ENCODE measurements around the gene PRADC1.

PRADC1 gene

DNA sequence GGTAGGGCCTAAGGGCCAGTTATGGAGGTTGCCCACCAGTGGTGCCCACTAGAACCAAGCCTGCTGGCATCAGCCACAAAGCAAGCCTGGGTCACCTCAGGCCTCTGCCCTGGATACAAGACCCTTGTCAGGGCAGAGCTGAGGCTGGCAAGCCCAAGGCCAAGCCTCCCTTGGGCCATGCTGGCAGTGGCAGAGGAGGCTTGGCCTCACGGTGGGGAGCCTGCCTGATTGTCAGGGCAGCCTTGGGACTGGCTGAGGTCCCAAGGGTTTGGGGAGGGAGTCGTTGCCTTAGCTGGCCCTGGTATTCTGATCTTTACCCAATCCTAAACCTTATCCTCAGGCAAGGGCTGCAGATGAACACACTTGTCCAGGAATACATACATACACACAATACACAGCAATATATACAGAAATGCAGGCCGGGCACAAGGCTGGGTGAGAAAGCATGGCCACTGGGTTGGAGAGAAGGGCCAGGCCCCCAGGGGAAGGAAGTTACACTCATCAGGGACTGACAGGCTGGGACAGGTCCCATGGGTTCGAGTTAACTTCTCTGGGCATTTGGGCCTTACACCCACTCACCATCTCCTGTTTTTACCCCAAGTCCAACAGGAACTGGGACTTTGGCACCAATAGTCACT lies 22.1 kb upstream of the PRADC1 start:
- DNase-seq (ENCODE audit: low spot score): no peak
- in situ Hi-C loops (cut with MboI; ENCODE audit: low pct_unique_long_range_greater_than_20kb, low sequenced_read_pairs, unreplicated experiment): no loop called here
- no peak for TF ChIP-seq CTCF (IDR thresholded peaks at IDR 0.05; ENCODE audit: extremely low read depth, insufficient read depth, missing control alignments)

- TF ChIP-seq CTCF (IDR thresholded peaks at IDR 0.05; ENCODE audit: extremely low read depth, insufficient read depth, missing control alignments): no peak
- in situ Hi-C loops (cut with MboI; ENCODE audit: low pct_unique_long_range_greater_than_20kb, low sequenced_read_pairs, unreplicated experiment): no loop called here
- DNase-seq (ENCODE audit: low spot score): no peak
Measured at GRCh38 chr2:73254343-73255006, 21.4 kb upstream of the PRADC1 start.

DNA sequence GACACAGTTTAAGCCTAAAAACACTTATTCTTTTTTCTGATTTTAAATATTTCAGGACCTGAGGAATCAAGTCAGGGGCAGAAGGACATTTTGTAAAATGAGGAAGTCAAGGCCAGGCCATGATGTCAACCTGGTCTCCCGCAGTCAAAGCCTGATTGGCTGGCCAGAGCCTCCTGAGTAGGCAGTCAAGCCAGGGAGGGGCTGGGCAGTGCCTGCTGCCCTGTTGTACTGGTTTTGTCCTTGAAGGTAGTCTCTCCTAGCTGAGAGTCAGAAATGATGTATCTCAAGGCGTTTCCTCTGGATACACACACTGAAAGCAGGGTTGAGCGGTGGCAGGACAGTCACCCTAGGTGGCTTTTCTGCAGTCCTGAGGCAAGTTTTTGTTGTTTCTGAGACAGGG lies 20.9 kb upstream of the PRADC1 start:
- no peak for TF ChIP-seq CTCF (IDR thresholded peaks at IDR 0.05; ENCODE audit: extremely low read depth, insufficient read depth, missing control alignments)

DNA sequence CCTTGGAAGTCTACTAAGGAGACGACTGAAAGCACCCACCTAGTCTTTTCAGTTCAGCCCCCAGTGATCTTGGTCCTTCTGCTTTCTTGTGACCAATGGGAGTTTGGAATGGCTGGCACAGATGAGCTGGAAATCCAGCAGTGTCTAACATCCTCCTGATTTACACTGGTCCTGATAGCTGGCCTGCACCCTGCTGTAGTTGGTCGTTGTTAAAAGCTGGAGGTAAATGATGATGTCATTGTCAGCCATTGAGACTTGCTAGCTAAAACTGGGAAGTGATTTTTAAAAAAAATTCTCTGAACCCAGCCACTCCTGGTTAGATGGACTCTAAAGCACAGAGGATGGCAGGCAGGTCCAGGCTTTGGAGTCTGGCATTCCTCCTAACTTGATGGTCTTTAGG lies 20.4 kb upstream of the PRADC1 start:
- in situ Hi-C loops (cut with MboI; ENCODE audit: low pct_unique_long_range_greater_than_20kb, low sequenced_read_pairs, unreplicated experiment): no loop called here
- no peak for TF ChIP-seq CTCF (IDR thresholded peaks at IDR 0.05; ENCODE audit: extremely low read depth, insufficient read depth, missing control alignments)
- no peak for DNase-seq (ENCODE audit: low spot score)

More for the DNA sequence above, 20.9 kb upstream of the PRADC1 start:
- in situ Hi-C loops (cut with MboI; ENCODE audit: low pct_unique_long_range_greater_than_20kb, low sequenced_read_pairs, unreplicated experiment): no loop called here
- no peak for DNase-seq (ENCODE audit: low spot score)

DNA sequence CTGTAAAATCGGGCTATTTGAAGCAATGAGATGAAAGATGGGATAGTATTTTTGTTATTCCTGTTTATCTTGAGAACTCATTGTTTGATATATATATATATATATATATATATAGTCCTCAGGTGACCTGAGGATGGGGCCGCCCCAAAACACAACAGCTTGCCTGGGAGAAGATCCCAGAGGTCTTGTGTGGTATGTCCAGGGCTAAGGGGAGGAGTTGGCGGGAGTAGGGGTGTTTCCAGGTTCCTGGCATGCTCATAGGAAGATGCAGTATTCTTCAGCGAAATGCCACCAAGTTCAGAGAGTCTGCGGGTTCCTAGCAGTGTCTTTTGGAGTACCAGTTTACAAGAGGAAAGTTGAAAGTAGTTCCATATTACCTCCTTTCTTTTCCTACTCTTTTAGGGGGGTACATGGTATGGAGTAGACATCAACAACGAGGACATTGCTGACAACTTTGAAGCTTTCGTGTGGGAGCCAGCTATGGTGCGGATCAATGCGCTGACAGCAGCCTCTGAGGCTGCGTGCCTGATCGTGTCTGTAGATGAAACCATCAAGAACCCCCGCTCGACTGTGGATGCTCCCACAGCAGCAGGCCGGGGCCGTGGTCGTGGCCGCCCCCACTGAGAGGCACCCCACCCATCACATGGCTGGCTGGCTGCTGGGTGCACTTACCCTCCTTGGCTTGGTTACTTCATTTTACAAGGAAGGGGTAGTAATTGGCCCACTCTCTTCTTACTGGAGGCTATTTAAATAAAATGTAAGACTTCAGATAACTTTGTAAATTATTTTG lies 19.4 kb upstream of the PRADC1 start:
- in situ Hi-C loops (cut with MboI; ENCODE audit: low pct_unique_long_range_greater_than_20kb, low sequenced_read_pairs, unreplicated experiment): no loop called here
- DNase-seq (ENCODE audit: low spot score): no peak
- TF ChIP-seq CTCF (IDR thresholded peaks at IDR 0.05; ENCODE audit: extremely low read depth, insufficient read depth, missing control alignments): no peak

GRCh38 chr2:73250872-73251846 lies 18.1 kb upstream of the PRADC1 start:
- no peak for TF ChIP-seq CTCF (IDR thresholded peaks at IDR 0.05; ENCODE audit: extremely low read depth, insufficient read depth, missing control alignments)
- DNase-seq (ENCODE audit: low spot score): no peak
- in situ Hi-C loops (cut with MboI; ENCODE audit: low pct_unique_long_range_greater_than_20kb, low sequenced_read_pairs, unreplicated experiment): no loop called here

Data from GM13977 (cell line).